NK-92 (cell line): Measurements from ENCODE around the gene CCDC78.

ENCODE experiments used
- DNase-seq: peaks from one replicate; lab custom pipeline; 2025; ENCODE audit not compliant: unreplicated experiment; lab: John Stamatoyannopoulos, UW

The CCDC78 gene

GRCh38 chr16:711548-712320 lies 14.5 kb downstream of the CCDC78 start:
- DNase-seq, result no peak

DNA sequence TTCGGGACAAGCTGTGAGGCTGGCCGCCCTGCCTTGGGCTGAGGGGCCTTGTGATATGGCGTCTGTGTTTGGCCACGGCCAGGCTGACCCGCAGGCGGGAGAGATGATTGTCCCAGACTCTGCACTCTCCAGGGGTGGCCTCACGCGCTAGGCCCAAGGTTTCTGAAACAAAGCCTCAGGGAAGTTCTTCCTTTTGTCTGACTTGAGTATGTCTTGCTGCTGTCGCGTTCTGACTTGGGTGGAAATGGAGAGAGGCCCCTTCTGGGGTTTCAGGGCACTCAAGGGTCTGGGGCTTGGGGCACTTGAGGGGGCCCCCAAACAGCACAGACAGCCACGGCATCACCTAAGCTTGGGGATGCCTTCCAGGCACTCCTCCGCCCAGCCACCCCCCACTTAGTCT lies 15.2 kb downstream of the CCDC78 start:
- no peak for DNase-seq

DNA sequence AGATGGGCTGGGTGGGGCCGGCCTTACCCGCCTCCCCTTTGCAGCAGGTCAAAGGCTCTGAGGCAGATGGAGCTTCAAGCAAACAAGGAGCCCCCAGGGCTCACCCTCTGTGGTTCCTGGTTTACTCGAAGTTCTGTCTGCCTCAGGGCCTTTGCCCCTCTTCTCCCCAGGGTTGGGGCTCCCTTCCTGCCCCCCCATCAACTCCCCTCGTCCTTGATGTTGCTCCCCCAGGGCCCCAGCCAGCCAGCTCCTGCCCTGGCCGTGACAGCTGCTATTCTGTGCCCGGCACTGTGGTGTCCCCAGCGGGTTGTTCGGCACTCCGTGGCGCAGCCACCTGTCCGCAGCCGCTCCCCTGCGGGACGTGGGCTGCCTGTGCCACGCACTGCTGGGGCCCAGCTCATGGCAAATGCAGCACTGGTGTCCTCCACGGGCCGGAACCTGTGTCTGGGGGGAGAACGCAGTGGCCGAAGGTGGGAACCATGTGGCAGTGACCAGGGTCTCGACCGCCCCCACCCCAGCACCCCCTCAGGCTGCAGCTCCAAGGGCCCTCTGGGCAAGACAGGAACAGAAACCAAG lies 15.7 kb downstream of the CCDC78 start:
- no peak for DNase-seq

- DNase-seq, result no peak
Measured at GRCh38 chr16:709566-710499, 16.4 kb downstream of the CCDC78 start.

DNA sequence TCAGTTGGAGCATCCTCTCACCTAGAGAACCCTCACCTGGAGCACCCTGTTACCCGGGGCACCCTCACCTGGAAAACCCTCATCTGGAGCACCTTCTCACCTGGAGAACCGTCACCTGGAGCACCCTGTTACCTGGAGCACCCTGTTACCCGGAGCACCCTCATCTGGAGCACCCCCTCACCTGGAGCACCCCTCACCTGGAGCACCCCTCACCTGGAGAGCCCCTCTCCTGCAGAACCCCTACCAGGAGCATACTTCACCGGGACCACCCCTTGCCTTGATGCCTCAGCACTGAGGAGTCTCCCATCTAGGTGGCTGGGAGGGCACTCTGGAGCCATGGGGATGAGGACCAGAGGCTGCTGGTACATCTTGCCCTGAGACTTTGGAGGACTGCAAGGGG lies 17.3 kb downstream of the CCDC78 start:
- DNase-seq, result no peak

DNA sequence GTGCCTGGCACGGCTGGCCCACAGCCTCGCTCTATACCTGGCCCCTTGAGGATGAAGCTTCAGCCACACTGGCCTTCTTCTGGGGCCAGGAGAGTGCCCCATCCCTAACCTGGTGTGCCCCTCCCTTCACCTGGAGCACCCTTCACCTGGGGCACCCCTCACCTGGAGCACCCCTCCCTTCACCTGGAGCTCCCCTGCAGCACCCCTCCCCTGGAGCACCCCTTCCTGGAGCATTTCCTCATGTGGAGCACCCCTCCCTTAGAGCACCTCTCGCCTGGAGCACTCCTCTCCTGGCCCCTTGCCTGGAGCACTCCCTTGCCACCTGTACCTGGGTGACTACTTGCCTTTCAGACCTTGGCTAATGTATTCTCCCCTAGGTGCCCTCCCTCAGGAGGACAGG lies 18.2 kb downstream of the CCDC78 start:
- DNase-seq, result no peak

DNA sequence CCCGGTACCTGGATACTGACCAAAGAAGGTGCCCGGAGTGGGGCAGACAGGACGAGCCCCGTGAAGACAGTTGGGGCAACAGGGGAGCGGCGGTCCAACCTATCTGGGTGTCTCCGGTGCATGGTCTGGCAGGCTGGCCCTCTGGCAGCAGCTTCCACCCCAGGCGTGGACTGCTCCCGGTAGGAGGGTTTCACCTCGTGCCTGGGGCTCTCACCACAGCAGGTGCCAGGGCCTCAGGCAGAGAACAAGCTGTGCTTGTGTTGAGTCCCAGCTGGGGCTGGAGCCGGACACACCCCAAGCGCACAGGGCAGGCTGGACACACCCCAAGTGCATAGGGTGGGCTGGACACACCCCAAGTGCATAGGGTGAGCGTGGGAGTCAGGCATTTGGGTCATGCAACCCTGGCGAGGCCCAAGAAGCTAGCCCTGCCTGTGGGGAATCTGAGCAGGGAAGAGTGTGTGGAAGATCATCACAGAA lies 19.1 kb downstream of the CCDC78 start:
- no peak for DNase-seq

- no peak for DNase-seq
Measured at GRCh38 chr16:706189-707061, 19.8 kb downstream of the CCDC78 start.

DNA sequence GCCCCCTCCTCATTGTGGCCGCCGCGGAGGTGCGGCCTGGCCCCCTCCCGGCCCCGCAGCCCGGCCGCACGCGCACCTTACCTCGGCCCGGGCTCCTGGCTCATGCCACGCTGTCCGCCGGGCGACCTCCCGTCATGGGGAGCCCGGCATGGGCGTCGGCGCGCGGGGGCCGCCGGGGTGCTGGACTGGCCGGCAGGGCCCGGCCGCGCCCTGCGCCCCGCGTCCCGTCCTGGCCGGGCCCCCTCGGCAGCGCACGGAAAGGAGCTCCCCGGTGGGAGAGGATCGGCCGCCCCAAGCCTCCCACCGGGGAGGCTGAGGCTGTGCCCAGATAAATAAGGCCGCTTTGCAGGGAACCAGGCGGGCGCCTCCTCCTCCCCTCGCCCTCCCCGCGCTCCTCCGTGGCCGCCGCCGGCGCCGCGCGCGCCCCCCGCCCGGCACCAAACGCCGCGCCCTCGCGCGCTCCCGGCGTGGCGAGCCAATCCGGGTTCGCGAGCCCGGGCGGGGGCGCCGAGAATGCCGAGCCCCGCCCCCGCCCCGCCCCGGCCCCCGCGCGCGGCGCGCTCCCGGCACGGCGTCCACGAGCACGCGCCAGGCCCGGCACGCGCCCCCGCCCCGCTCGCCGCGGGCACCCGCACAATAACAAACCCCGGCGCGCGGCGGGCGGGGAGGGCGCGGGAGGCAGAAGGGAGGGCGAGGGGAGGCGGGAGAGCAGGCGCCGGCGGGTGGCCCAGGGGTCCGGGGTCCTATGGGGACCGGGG lies 20.6 kb downstream of the CCDC78 start, which contains the start of gene FBXL16:
Gene FBXL16, minus strand, starts transcription at position 371 of the 758 bp plus-strand sequence. CDS start 8,396 bp downstream, outside the sequence.
- no peak for DNase-seq

DNA sequence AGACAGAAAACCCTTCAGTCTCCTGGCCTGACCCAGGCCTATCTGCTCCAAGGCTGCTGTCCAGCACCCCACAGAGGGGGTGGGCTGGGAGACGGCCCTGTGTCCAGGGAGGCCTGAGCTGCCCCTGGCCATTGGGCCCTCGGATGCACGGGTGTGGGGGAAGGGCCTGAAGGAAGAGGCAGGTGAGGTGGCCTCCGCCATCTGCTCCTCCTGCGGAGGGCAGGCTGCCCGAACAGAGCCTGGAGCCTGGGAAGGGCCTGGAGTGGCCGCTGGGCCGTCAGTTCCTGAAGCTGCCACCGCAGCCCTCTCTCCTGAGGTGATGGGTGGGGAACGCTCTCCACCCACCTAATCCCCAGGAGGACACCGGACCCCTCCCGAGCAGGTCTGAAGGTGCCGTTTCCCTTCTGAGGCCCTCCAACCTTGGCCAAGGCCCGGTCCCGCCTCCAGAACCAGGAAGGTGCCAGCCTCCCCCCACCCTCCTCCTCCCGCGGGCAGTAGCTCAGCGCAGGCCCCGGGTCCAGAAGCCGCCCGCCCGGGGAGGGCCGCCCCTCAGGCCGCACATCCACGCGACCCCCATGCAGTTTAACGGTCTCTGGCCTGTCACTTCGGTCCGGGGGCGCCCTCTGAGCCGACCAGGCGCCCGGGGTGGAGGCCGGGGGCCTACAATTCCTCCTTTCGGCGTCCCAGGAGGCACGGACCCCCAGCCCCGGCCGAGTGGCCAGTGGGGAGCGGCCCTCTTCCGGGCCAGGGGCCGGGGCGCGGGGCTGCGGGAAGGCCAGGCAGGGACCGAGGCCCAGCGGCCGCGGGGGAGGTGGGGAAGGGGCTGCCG lies 21.5 kb downstream of the CCDC78 start:
- no peak for DNase-seq

- DNase-seq, result no peak
Measured at GRCh38 chr16:704047-704446, 22.2 kb downstream of the CCDC78 start.

DNA sequence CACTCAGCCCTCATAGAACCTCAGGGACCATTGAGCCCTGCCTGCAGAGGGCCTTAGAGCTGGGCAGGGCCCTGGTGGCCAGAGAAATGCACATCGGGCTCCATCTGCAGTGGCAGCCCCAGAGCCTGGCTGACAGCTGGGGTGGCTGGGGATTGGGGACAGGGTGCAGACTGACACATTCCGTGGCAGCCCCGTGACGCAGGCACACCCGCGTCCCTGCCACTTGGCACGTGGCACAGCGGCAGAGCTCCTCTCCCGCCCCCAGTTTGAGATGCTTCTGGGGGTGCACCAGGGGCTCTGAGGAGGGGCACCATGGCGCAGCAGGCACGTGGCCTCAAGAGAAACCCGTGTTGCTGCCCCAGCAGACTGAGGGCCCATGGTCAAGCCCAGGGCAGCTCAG lies 22.8 kb downstream of the CCDC78 start:
- DNase-seq, result no peak

DNA sequence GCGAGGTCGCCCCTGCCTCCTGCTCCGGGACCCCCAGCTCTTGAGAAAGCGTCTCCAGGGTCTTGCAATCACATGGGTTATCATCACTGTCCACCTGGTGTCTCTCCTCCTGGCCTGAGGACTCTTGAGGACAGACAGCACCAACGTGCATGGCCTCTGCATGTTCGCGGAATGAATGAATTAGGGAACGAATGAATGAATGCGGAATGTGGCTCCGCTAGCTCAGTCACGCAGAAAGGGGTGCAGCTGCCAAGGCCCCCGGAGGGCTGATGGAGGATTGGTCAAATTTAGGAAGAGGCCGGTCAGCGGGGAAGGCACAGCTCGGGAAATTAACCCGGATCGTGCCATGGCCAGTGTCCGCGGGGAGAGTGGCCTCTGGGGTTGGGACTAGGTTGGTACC lies 23.9 kb downstream of the CCDC78 start:
- no peak for DNase-seq

GRCh38 chr16:700684-701584 lies 25.3 kb downstream of the CCDC78 start:
- DNase-seq, result no peak

DNA sequence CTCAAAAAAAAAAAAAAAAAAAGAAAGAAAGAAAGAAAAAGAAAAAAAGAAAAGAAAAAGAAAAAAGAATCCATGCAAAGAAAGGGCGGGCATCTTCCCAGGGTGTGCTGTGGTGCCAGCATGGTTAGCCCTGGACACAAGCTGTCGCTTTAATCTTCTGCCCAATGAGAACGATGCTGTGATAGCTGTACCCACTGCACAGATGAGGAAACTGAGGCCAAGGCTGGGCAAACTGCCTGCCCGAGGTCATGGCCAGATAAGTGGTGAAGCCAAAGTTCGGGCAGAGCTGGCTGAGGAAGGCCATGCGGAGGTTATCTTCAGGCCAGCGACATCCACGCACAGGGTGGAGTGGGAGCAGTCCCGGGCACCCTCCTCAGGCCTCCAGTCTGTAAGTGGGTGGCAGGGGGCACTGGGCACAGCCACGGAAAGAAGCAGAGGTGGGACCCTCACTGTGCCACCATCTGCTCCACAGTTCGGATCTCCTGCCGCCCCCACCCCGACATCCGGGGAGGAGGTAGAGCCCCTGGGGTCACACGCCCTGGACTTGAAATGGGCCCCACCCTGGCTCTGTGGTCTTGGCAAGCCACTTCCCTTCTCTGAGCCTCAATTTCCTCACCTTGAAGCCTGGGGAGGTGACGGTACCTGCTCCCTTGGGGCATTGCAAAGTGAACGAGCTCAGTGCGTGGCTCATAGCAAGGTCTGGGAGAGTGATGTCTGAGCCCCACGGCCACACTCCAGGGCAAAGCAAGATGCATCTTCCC lies 27.2 kb downstream of the CCDC78 start:
- DNase-seq, result no peak

GRCh38 chr16:695355-696089 lies 30.7 kb downstream of the CCDC78 start:
- DNase-seq, result no peak
